Endothelial cell of umbilical vein (primary cell): ENCODE data around the gene BICRA.

Experiments
- CTCF ChIP-seq, 2 donors: IDR thresholded peaks; 1 replicate in 1 of 2; 2 replicates in 1 of 2; pipeline ENCODE4 v1.5.1; 2011; ENCODE audit warnings: low read length in 2 of 2, mild to moderate bottlenecking in 2 of 2, moderate library complexity in 2 of 2, control low read depth in 1 of 2, inconsistent platforms in 1 of 2, low read depth in 1 of 2; ENCODE audit not compliant: insufficient read depth in 1 of 2; ENCODE audit errors: extremely low read depth in 1 of 2
- EZH2 ChIP-seq: IDR thresholded peaks from 2 replicates; pipeline ENCODE4 v1.6.1; 2012; ENCODE audit warnings: borderline replicate concordance, low read depth, mild to moderate bottlenecking, moderate library complexity, low read length, inconsistent platforms; ENCODE audit not compliant: severe bottlenecking
- JUN ChIP-seq: IDR thresholded peaks from 2 replicates; pipeline ENCODE4 v1.6.1; 2011; ENCODE audit warnings: borderline replicate concordance, low read depth; ENCODE audit not compliant: insufficient read length, insufficient read depth
- POLR2A ChIP-seq: IDR thresholded peaks from 2 replicates; pipeline ENCODE4 v1.6.1; 2012; ENCODE audit warnings: low read depth, mild to moderate bottlenecking, control low read depth, low read length

DNA sequence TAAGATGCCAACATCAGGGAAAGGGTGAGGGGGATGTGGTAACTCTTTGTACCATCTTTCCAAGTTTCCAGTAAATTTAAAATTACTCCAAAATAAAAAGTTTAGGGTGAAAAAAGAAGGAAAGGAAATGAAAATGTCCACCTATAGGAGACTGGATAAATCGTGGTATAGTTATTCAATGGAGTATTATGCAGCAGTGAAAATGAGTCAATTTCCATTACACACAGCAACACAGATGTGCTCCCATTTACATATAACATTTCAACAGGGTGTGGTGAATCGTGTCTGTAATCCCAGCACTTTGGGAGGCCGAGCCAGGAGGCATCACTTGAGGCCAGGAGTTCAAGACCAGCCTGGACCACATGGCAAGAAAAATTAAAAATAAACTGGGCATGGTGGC, 28.5 kb upstream of the BICRA start:
- no peak for TF ChIP-seq CTCF (IDR thresholded peaks at IDR 0.05; ENCODE audit: extremely low read depth in 1 of 2, insufficient read depth in 1 of 2, low read depth in 1 of 2, low read length in 2 of 2)
- no peak for TF ChIP-seq POLR2A
- no peak for TF ChIP-seq EZH2
- TF ChIP-seq JUN = no peak
